GM21367 (cell line): ENCODE results near the gene DHRS2.
"Not testable (repeated sequence)": the region's sequence is repeated elsewhere in the genome, so short reads cannot be mapped to it uniquely, and the experiment has no call there.

ENCODE experiments used
- ATAC-seq: cut with Tn5 transposase; IDR thresholded peaks from one replicate; pipeline ENCODE4 v1.9.1; 2021; ENCODE audit not compliant: unreplicated experiment

Gene DHRS2

DNA sequence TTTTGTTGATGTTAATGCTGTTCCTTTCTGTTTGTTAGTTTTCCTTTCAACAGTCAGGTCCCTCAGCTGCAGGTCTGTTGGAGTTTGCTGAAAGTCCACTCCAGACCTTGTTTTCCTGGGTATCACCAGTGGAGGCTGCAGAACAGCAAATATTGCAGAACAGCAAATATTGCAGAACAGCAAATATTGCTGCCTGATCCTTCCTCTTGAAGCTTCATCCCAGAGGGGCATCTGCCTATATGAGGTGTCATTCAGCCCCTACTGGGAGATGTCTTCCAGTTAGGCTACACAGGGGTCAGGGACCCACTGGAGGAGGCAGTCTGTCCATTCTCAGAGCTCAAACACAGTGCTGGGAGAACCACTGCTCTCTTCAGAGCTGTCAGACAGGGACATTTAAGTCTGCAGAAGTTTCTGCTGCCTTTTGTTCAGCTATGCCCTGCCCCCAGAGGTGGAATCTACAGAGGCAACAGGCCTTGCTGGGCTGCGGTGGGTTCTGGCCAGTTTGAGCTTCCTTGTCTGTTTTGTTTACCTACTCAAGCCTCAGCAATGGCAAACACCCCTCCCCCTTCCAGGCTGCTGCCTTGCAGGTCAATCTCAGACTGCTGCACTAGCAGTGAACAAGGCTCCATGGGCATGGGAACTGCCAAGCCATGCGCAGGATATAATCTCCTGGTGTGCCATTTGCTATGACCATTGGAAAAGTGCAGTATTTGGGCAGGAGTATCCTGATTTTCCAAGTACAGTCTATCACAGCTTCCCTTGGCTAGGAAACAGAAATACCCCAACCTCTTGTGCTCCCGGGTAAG is 53.7 kb downstream of the DHRS2 start:
- ATAC-seq, result not testable (repeated sequence)

GRCh38 chr14:23692416-23692815 is 56.3 kb downstream of the DHRS2 start:
- no peak for ATAC-seq

DNA sequence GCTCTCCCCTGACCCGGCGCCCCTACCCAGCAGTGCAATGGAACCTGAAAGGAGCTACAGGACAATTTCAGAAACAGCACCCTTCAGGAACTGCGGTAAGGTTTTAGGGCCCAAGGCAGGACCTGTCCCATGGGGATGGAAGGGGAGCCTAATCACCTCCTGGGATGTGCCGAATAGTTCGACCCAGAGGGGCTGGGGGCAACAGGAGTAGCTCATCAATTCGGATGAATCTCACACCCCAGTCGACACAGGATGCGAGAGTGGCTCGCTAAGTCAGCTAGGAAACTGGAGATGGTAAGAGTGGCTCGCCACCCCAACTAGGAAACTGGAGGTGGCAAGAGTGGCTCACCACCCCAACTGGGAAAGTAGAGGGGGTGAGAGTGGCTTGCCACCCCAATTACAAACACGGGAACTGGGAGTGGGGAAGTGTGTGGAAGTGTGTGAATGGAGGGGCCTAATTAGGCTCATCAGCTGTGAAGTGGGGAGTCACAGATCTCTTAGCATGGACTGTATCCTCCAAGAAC is 57.1 kb downstream of the DHRS2 start:
- ATAC-seq, result no peak

GRCh38 chr14:23694085-23694948 is 58.2 kb downstream of the DHRS2 start:
- ATAC-seq, result no peak
